Brain microvascular endothelial cell (primary cell): ENCODE measurements around the gene SCN3A.

Source experiments
- DNase-seq: peaks from one replicate; pipeline ENCODE4 v3.0.0-alpha.2; 2020
- H3K27ac ChIP-seq: fragments of 250-450 bp; sonication (Bioruptor Pico); 2 replicates; pipeline ENCODE4 v1.5.1; 2020; ENCODE audit warnings: mild to moderate bottlenecking, moderate library complexity
- H3K27me3 ChIP-seq: fragments of 250-450 bp; sonication (Bioruptor Pico); replicated peaks from 2 replicates; pipeline ENCODE4 v1.5.1; 2020; ENCODE audit warnings: mild to moderate bottlenecking
- H3K36me3 ChIP-seq: fragments of 250-450 bp; sonication (Bioruptor Pico); replicated peaks from 2 replicates; pipeline ENCODE4 v1.5.1; 2020; ENCODE audit warnings: mild to moderate bottlenecking
- H3K4me3 ChIP-seq: 2 replicates; pipeline ENCODE4 v1.5.1; 2011; ENCODE audit warnings: low read depth, mild to moderate bottlenecking, control low read depth, low read length, moderate library complexity
- CTCF ChIP-seq: IDR thresholded peaks from 2 replicates; pipeline ENCODE4 v1.5.1; 2011; ENCODE audit warnings: low read depth, mild to moderate bottlenecking, moderate library complexity, low read length, control low read depth, inconsistent platforms; ENCODE audit errors: missing control alignments
- in situ Hi-C: cut with HindIII; loops from 2 replicates; pipeline ENCODE4 v1.10.0; 2017; ENCODE audit warnings: low sequenced_read_pairs, low pct_ligation_motif_present

SCN3A gene

GRCh38 chr2:165055082-165055851, 148.6 kb downstream of the SCN3A start:
- no peak overlapping the region for H3K4me3 ChIP-seq
- no peaks in the 10 kb centered on the region for H3K36me3 ChIP-seq
- DNase-seq, result peak; percentile 91
- in situ Hi-C loops, result no loop called here
- H3K27ac ChIP-seq, result no peak overlapping the region
- no peaks in the 10 kb centered on the region for H3K27me3 ChIP-seq
- no peak for TF ChIP-seq CTCF

- no peak for DNase-seq
- TF ChIP-seq CTCF, result no peak
- Histone ChIP-seq H3K4me3 (no peak overlapping the region), H3K36me3 (no peaks in the 10 kb centered on the region), H3K27ac (no peak overlapping the region), H3K27me3 (no peaks in the 10 kb centered on the region)
- in situ Hi-C loops, result no loop called here
Measured at GRCh38 chr2:165054652-165055051, 149.2 kb downstream of the SCN3A start.

DNA sequence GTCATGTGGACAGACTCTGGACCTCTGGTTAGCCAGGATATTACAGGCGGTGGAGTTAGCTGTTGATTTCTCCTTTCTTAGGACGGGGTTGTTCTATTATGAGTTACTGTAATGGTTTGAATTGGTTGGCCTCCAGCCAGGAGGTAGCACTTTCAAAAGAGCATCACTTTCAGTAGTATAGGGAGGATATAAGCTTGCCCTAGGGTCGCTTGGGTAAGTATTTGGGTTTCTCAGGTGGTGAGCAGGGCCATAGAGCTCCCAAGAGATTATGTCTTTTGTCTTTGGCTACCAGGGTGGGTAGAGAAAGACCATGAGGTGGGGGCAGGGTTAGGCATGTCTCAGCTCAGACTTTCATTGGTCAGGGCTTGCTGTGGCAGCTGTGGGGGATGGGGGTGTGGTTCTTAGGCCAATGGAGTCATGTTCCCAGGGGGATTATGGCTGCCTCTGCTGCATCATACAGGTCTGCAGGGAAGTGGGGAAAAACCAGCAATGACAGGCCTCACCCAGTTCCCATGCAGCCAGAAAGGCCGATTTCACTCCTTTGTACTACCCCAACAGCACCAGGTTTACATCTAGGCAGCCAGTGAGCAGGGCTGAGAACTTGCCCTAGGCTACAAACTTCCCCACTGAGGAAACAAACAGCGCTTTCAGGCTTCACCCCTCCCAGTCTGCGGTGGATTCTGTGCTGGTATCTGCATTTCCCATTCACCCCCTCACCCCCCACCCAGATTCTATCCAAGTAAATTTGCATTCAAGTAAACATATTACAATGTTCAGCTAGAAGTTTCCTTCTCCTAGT, 159.1 kb downstream of the SCN3A start:
- H3K27me3 ChIP-seq, result no peaks in the 10 kb centered on the region
- in situ Hi-C loops, result no loop called here
- DNase-seq, result no peak
- TF ChIP-seq CTCF, result no peak
- no peak overlapping the region for H3K4me3 ChIP-seq
- no peak overlapping the region for H3K27ac ChIP-seq
- no peaks in the 10 kb centered on the region for H3K36me3 ChIP-seq
